ENCODE measurements around the gene TMEM213.

GRCh38 chr7:138834583-138834982 lies 36.8 kb downstream of the TMEM213 start:
- no peak for TF ChIP-seq SMAD3 (CRISPR knock-in tag; IDR thresholded peaks at IDR 0.05; ENCODE audit: borderline replicate concordance)
- no peak for TF ChIP-seq ZNF232 (CRISPR knock-in tag; IDR thresholded peaks at IDR 0.05)
- no peak for TF ChIP-seq CREB1 (CRISPR knock-in tag; IDR thresholded peaks at IDR 0.05)
- no peak for TF ChIP-seq CTCF (IDR thresholded peaks at IDR 0.05)
- no peak for TF ChIP-seq E2F5 (CRISPR knock-in tag; IDR thresholded peaks at IDR 0.05)
- no peak for TF ChIP-seq FOXK1 (CRISPR knock-in tag; IDR thresholded peaks at IDR 0.05)
- TF ChIP-seq USF1 (CRISPR knock-in tag; IDR thresholded peaks at IDR 0.05), result no peak
- no peak for TF ChIP-seq AFF4 (CRISPR knock-in tag; IDR thresholded peaks at IDR 0.05; ENCODE audit: borderline replicate concordance)
- TF ChIP-seq CBFB (CRISPR knock-in tag; IDR thresholded peaks at IDR 0.05; ENCODE audit: low read depth), result no peak

Data from WTC11 (cell line).